PC-9 (cell line): ENCODE data around the gene PIK3R1.

Experiments used
- EZH2 ChIP-seq: fragments of 200-600 bp; sonication (generic); IDR thresholded peaks from 2 replicates; pipeline ENCODE4 v1.8.0; 2017; ENCODE audit warnings: antibody characterized with exemption, low read depth
- TF ChIP-seq, protein P1 (sequence below): fragments of 200-600 bp; sonication (generic); conservative IDR thresholded peaks from 2 replicates; pipeline ENCODE4 v1.6.1; 2017; ENCODE audit warnings: mixed run types, antibody characterized with exemption, mild to moderate bottlenecking, moderate library complexity

DNA sequence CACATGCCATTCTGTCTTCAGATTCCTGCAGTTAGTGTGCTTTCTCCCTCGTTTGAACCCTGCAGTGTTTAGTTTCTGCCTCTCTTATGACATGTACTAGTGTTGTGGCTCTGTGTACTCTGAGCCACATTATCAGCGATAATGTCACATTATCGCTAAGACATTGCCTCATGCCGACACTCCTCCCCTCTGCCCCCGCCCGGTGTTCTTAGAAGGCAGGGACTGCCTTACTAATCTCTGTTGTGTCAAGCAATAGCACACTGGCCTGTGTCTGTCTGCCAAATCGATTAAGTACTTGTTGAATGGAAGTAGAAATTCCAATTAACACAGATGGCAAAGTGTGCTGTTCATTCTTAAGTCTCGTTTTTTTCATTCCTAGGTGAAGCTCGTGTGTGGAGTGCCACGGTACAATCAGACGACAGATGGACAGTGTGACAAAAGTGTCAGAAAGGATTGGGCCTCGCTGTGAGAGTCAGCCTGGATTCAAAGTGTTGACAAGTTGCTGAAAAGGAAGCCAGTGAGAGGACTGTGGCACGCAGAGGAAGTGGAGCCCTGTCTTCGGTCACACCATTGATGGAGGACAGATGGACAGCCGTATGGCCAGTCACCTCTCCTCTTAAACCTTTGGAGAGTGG lies 10.5 kb downstream of the PIK3R1 start:
- TF ChIP-seq, protein P1, sequence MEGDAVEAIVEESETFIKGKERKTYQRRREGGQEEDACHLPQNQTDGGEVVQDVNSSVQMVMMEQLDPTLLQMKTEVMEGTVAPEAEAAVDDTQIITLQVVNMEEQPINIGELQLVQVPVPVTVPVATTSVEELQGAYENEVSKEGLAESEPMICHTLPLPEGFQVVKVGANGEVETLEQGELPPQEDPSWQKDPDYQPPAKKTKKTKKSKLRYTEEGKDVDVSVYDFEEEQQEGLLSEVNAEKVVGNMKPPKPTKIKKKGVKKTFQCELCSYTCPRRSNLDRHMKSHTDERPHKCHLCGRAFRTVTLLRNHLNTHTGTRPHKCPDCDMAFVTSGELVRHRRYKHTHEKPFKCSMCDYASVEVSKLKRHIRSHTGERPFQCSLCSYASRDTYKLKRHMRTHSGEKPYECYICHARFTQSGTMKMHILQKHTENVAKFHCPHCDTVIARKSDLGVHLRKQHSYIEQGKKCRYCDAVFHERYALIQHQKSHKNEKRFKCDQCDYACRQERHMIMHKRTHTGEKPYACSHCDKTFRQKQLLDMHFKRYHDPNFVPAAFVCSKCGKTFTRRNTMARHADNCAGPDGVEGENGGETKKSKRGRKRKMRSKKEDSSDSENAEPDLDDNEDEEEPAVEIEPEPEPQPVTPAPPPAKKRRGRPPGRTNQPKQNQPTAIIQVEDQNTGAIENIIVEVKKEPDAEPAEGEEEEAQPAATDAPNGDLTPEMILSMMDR, result no peak
- TF ChIP-seq EZH2, result no peak
